Measurements from ENCODE around the gene SERPINB3.

Gene SERPINB3

GRCh38 chr18:63681449-63682340, 20.0 kb upstream of the SERPINB3 start:
- no peaks in the 10 kb centered on the region for H3K4me1 ChIP-seq (ENCODE audit: control insufficient read depth, low read length)
- no peak overlapping the region for H3K27ac ChIP-seq (ENCODE audit: low read depth, low read length)
- TF ChIP-seq CTCF (IDR thresholded peaks at IDR 0.05; ENCODE audit: low read depth, low read length, poor library complexity, severe bottlenecking) = no peak
- TF ChIP-seq EZH2phosphoT487 (IDR thresholded peaks at IDR 0.05; ENCODE audit: borderline replicate concordance, low read length) = no peak

GRCh38 chr18:63679820-63680606, 18.3 kb upstream of the SERPINB3 start:
- no peaks in the 10 kb centered on the region for H3K4me1 ChIP-seq (ENCODE audit: control insufficient read depth, low read length)
- H3K4me3 ChIP-seq (ENCODE audit: low read length) = no peak overlapping the region
- no peaks in the 10 kb centered on the region for H4K20me1 ChIP-seq (ENCODE audit: control insufficient read depth, insufficient read depth, low read depth, low read length)
- H3K36me3 ChIP-seq (ENCODE audit: control insufficient read depth, low read length) = no peaks in the 10 kb centered on the region
- no peak overlapping the region for H3K4me2 ChIP-seq (ENCODE audit: low read length)
- no peaks in the 10 kb centered on the region for H3F3A ChIP-seq (ENCODE audit: control insufficient read depth, insufficient read depth)
- no peak for TF ChIP-seq CTCF (IDR thresholded peaks at IDR 0.05; ENCODE audit: low read depth, low read length, poor library complexity, severe bottlenecking)
- TF ChIP-seq EZH2phosphoT487 (IDR thresholded peaks at IDR 0.05; ENCODE audit: borderline replicate concordance, low read length) = no peak
- H3K27me3 ChIP-seq (ENCODE audit: control insufficient read depth, low read length) = no peaks in the 10 kb centered on the region
- no peaks in the 10 kb centered on the region; the same call in 1 of the 2 replicates for H3K9me3 ChIP-seq (ENCODE audit: control insufficient read depth, insufficient read depth, low read length)
- H3K27ac ChIP-seq (ENCODE audit: low read depth, low read length) = no peak overlapping the region
- no peaks in the 10 kb centered on the region for H3K79me2 ChIP-seq (ENCODE audit: control insufficient read depth, low read length)
- no peaks in the 10 kb centered on the region for H3K9me2 ChIP-seq (replicated peaks; ENCODE audit: control insufficient read depth, low read length)

More at GRCh38 chr18:63681449-63682340, 20.0 kb upstream of the SERPINB3 start:
- no peaks in the 10 kb centered on the region for H3K36me3 ChIP-seq (ENCODE audit: control insufficient read depth, low read length)
- no peak overlapping the region for H3K4me3 ChIP-seq (ENCODE audit: low read length)
- H4K20me1 ChIP-seq (ENCODE audit: control insufficient read depth, insufficient read depth, low read depth, low read length) = no peaks in the 10 kb centered on the region
- no peaks in the 10 kb centered on the region for H3K9me2 ChIP-seq (replicated peaks; ENCODE audit: control insufficient read depth, low read length)
- H3K79me2 ChIP-seq (ENCODE audit: control insufficient read depth, low read length) = no peaks in the 10 kb centered on the region
- no peaks in the 10 kb centered on the region for H3F3A ChIP-seq (ENCODE audit: control insufficient read depth, insufficient read depth)
- H3K4me2 ChIP-seq (ENCODE audit: low read length) = no peak overlapping the region
- H3K9me3 ChIP-seq (ENCODE audit: control insufficient read depth, insufficient read depth, low read length) = no peaks in the 10 kb centered on the region; the same call in 1 of the 2 replicates
- H3K27me3 ChIP-seq (ENCODE audit: control insufficient read depth, low read length) = no peaks in the 10 kb centered on the region

GRCh38 chr18:63677500-63678225, 16.0 kb upstream of the SERPINB3 start:
- Histone ChIP-seq H3K36me3 (ENCODE audit: control insufficient read depth, low read length) (no peaks in the 10 kb centered on the region), H3F3A (ENCODE audit: control insufficient read depth, insufficient read depth) (no peaks in the 10 kb centered on the region), H3K4me2 (ENCODE audit: low read length) (no peak overlapping the region), H3K4me1 (ENCODE audit: control insufficient read depth, low read length) (no peaks in the 10 kb centered on the region), H3K9me2 (replicated peaks; ENCODE audit: control insufficient read depth, low read length) (no peaks in the 10 kb centered on the region), H4K20me1 (ENCODE audit: control insufficient read depth, insufficient read depth, low read depth, low read length) (no peaks in the 10 kb centered on the region), H3K79me2 (ENCODE audit: control insufficient read depth, low read length) (no peaks in the 10 kb centered on the region), H3K27ac (ENCODE audit: low read depth, low read length) (no peak overlapping the region), H3K4me3 (ENCODE audit: low read length) (no peak overlapping the region), H3K27me3 (ENCODE audit: control insufficient read depth, low read length) (no peaks in the 10 kb centered on the region), H3K9me3 (ENCODE audit: control insufficient read depth, insufficient read depth, low read length) (no peaks in the 10 kb centered on the region)
- TF ChIP-seq CTCF (IDR thresholded peaks at IDR 0.05; ENCODE audit: low read depth, low read length, poor library complexity, severe bottlenecking) = no peak
- TF ChIP-seq EZH2phosphoT487 (IDR thresholded peaks at IDR 0.05; ENCODE audit: borderline replicate concordance, low read length) = no peak
